22Rv1 (cell line): ENCODE measurements around the gene SERINC3.

Source experiments
- CTCF ChIP-seq: fragments of 450-650 bp; IDR thresholded peaks from 2 replicates; pipeline ENCODE4 v1.5.1; 2017; ENCODE audit warnings: mild to moderate bottlenecking
- ZFX ChIP-seq: fragments of 450-650 bp; IDR thresholded peaks from 2 replicates; pipeline ENCODE4 v1.6.1; 2017; ENCODE audit warnings: antibody characterized with exemption, borderline replicate concordance

GRCh38 chr20:44571362-44571988 lies 49.6 kb upstream of the SERINC3 start:
- TF ChIP-seq CTCF = no peak
- TF ChIP-seq ZFX = no peak
